Natural killer cell treated with Interleukin-12 subunit alpha and Interleukin-12 subunit beta and Interleukin-15 and Interleukin-18, amount 100 ng/mL, for 72 hours (primary cell): ENCODE results near the gene NUDT3. TPM values are rescaled to one million over a fixed set of nuclear protein-coding genes. Genes with fewer than 3 reads are reported as not detected.

ENCODE experiments used
- ATAC-seq, 2 donors: fragments of 150-1000 bp; cut with Tn5 transposase in 1 of 2; sonication (Bioruptor Pico), chemical (Tn5 transposase) in 1 of 2; 2 replicates each; pipeline ENCODE4 v1.10.0; 2021
- DNase-seq: peaks from one replicate; pipeline ENCODE4 v3.0.0; 2022; ENCODE audit warnings: low spot score
- H3K27ac Mint-ChIP-seq, 2 donors: 1 replicate in 1 of 2; 2 replicates in 1 of 2; pipeline ENCODE4 v1.8.0; 2022; ENCODE audit warnings: mixed read lengths in 2 of 2, mild to moderate bottlenecking in 1 of 2, moderate library complexity in 1 of 2
- H3K27me3 Mint-ChIP-seq, 2 donors: 1 replicate in 1 of 2; 2 replicates in 1 of 2; pipeline ENCODE4 v1.8.0; 2022; ENCODE audit warnings: mixed read lengths in 2 of 2
- H3K36me3 Mint-ChIP-seq: one replicate; pipeline ENCODE4 v1.8.0; 2022; ENCODE audit warnings: mixed read lengths
- H3K4me1 Mint-ChIP-seq, 2 donors: 1 replicate in 1 of 2; 2 replicates in 1 of 2; pipeline ENCODE4 v1.8.0; 2022; ENCODE audit warnings: low read depth in 2 of 2, mixed read lengths in 2 of 2, mild to moderate bottlenecking in 1 of 2
- H3K4me3 Mint-ChIP-seq: one replicate; pipeline ENCODE4 v1.8.0; 2022; ENCODE audit warnings: mixed read lengths
- H3K9me3 Mint-ChIP-seq: 2 replicates; pipeline ENCODE4 v1.8.0; 2022; ENCODE audit warnings: mixed read lengths
- total RNA-seq, 2 donors: library from RNA; stranded (reverse); gene quantifications; one replicate each; pipeline ENCODE4 v1.2.3, GENCODE V29; 2022

Gene NUDT3
- 10 to 100 TPM in 1 of 2 donors, 1 to 10 TPM in 1; 9.2 to 15.4 TPM for total RNA-seq

DNA sequence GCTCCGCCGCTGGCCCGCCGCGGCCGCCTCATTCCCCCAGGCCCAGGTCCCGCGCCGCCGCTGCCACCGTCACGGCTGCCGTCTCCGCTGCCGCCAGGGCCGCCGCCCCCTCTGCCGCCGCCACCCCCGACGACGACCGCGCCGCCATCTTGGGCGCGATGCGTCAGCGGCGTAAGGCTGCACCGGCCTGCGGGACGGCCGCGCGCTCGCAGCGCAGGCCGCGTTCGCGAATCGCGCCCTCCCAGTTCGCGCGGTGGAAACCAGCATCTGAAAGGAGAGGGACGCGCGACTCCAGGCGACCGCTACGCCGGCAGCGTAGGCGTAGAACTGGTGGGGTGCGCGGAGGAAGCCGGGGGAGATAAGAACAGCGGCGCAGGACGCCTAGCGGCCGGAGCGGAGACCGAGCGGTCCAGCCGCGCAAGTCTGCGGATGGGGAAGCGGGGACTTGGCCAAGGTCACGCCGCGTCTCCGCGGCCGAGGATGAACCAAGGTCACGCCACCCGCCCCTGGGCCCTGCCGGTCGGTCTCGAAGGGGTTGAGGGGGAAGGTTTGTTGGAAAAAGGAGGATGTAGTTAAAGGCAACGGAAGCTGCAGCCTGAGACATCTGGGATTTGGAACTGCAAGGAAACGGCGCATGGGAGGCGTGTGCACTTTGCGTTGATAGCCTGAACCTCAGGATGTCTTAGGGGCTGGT is at the start of gene NUDT3:
Gene NUDT3, minus strand, starts transcription at position 173 of the 694 bp plus-strand sequence. CDS start 307 bp downstream, outside the sequence.
- peak within 1 kb of the TSS; percentile 57 to 60 for H3K27ac Mint-ChIP-seq
- no peak within 1 kb of the TSS for H3K4me3 Mint-ChIP-seq
- DNase-seq (peak; percentile 98), ATAC-seq (peak; percentile 95 to 97)
- H3K9me3 Mint-ChIP-seq = no peaks in the 10 kb centered on the region
- H3K27me3 Mint-ChIP-seq = no peaks in the 10 kb centered on the region
- peaks cover 8 to 14% of the 10 kb centered on the region in 2 donors for H3K4me1 Mint-ChIP-seq
- no peaks in the 10 kb centered on the region for H3K36me3 Mint-ChIP-seq

- Mint-ChIP-seq H3K36me3 (no peaks in the 10 kb centered on the region), H3K27me3 (peaks cover 2 to 5% of the 10 kb centered on the region in 2 donors), H3K4me1 (peaks cover 2 to 3% of the 10 kb centered on the region in 2 donors), H3K4me3 (no peak overlapping the region), H3K9me3 (no peaks in the 10 kb centered on the region), H3K27ac (no peak overlapping the region)
- no peak for ATAC-seq
- no peak for DNase-seq
Observed at GRCh38 chr6:34441526-34441925, 49.1 kb upstream of the NUDT3 start.

DNA sequence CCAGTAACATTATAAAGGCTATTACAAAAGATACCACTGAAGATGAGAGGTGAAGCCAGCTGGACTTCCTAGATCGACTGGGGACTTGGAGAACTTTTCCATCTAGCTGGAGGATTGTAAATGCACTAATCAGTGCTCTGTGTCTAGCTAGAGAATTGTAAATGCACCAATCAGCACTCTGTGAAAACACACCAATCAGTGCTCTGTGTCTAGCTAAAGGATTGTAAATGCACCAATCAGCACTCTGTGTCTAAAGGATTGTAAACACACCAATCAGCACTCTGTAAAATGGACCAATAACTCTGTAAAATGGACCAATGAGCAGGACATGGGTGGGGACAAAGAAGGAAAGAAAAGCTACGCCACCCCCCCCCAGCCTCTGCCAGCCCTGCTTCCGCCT is 47.0 kb upstream of the NUDT3 start:
- Mint-ChIP-seq H3K4me1 (peaks cover 2 to 3% of the 10 kb centered on the region in 2 donors), H3K9me3 (no peaks in the 10 kb centered on the region), H3K27me3 (peaks cover 2 to 5% of the 10 kb centered on the region in 2 donors), H3K4me3 (no peak overlapping the region), H3K36me3 (no peaks in the 10 kb centered on the region), H3K27ac (no peak overlapping the region)
- no peak for ATAC-seq
- no peak for DNase-seq

- DNase-seq = no peak
- no peak for ATAC-seq
- Mint-ChIP-seq H3K4me1 (peaks cover 2 to 3% of the 10 kb centered on the region in 2 donors), H3K9me3 (no peaks in the 10 kb centered on the region), H3K36me3 (no peaks in the 10 kb centered on the region), H3K27ac (no peak overlapping the region), H3K4me3 (no peak overlapping the region), H3K27me3 (peaks cover 2 to 5% of the 10 kb centered on the region in 2 donors)
Observed at GRCh38 chr6:34438705-34439104, 46.2 kb upstream of the NUDT3 start.

DNA sequence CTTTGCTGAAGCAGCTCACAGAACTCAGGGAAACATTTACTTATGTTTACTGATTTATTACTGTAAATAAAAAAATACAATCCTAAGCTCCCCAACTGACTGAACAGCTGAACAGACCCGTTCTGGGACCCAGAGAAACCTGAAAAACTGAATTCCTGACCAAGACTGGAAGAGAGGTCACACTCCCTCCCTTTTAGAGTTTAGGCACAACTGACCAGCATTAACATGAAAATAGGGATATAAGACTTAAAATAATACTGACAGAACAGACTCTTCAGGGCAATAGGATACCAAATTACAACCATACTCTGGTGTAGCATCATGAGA is 45.1 kb upstream of the NUDT3 start:
- DNase-seq (no peak), ATAC-seq (no peak)
- H3K9me3 Mint-ChIP-seq = no peaks in the 10 kb centered on the region
- no peaks in the 10 kb centered on the region for H3K36me3 Mint-ChIP-seq
- H3K27ac Mint-ChIP-seq = no peak overlapping the region
- peaks cover 2 to 3% of the 10 kb centered on the region in 2 donors for H3K4me1 Mint-ChIP-seq
- peaks cover 2 to 5% of the 10 kb centered on the region in 2 donors for H3K27me3 Mint-ChIP-seq
- H3K4me3 Mint-ChIP-seq = no peak overlapping the region

DNA sequence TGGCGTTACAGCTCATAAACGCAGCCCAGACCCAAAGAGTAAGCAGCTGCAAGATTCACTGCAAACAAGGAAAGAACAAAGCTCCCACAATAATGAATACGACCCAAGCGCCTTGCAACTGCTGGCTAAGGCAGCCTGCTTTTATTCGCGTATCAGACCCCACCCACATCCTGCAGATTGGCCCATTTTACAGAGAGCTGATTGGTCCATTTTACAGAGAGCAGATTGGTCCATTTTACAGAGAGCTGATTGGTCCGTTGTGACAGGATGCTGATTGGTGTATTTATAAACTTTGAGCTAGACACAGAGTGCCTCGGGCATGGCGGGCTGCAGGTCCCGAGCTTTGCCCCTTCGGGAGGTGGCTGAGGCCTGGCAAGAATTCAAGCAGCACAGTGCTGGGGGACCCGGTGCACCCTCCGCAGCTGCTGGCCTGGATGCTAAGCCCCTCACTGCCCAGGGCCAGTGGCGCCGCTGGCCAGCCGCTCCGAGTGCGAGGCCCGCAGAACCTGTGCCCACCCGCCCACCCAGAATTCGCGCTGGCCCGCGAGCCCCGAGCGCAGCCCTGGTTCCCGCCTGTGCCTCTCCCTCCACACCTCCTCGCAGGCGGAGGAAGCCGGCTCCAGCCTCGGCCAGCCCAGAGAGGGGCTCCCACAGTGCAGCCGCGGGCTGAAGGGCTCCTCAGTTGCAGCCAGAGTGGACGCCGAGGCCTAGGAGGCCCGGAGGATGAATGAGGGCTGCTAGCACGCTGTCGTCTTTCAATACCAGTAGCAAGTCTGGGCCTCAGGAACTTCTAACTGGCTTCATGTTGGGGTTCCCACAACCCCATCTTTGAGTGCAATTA is 44.6 kb upstream of the NUDT3 start:
- H3K4me1 Mint-ChIP-seq = peaks cover 2 to 3% of the 10 kb centered on the region in 2 donors
- H3K9me3 Mint-ChIP-seq = no peaks in the 10 kb centered on the region
- H3K27me3 Mint-ChIP-seq = peaks cover 2 to 5% of the 10 kb centered on the region in 2 donors
- ATAC-seq (no peak), DNase-seq (no peak)
- no peaks in the 10 kb centered on the region for H3K36me3 Mint-ChIP-seq
- no peak overlapping the region for H3K4me3 Mint-ChIP-seq
- H3K27ac Mint-ChIP-seq = no peak overlapping the region

- no peak overlapping the region for H3K4me3 Mint-ChIP-seq
- H3K9me3 Mint-ChIP-seq = no peaks in the 10 kb centered on the region
- no peak overlapping the region for H3K27ac Mint-ChIP-seq
- no peaks in the 10 kb centered on the region for H3K4me1 Mint-ChIP-seq
- no peak for DNase-seq
- peaks cover 0 to 5% of the 10 kb centered on the region in 2 donors for H3K27me3 Mint-ChIP-seq
- H3K36me3 Mint-ChIP-seq = no peaks in the 10 kb centered on the region
- ATAC-seq = no peak
Observed at GRCh38 chr6:34435916-34436315, 43.4 kb upstream of the NUDT3 start.

GRCh38 chr6:34425498-34426410 is 33.3 kb upstream of the NUDT3 start, which contains the start of gene RPS10:
RPS10 (minus strand) TSS chr6:34426069; CDS start chr6:34425221, 848 bp downstream.
- peaks cover 10% of the 10 kb centered on the region for H3K36me3 Mint-ChIP-seq
- ATAC-seq = peak; percentile 99
- no peaks in the 10 kb centered on the region for H3K27me3 Mint-ChIP-seq
- peak within 1 kb of the TSS; percentile 99 for H3K27ac Mint-ChIP-seq
- no peaks in the 10 kb centered on the region for H3K9me3 Mint-ChIP-seq
- H3K4me3 Mint-ChIP-seq = peak within 1 kb of the TSS; percentile 93
- peak; percentile 94 for DNase-seq
- peaks cover 18 to 21% of the 10 kb centered on the region in 2 donors for H3K4me1 Mint-ChIP-seq

DNA sequence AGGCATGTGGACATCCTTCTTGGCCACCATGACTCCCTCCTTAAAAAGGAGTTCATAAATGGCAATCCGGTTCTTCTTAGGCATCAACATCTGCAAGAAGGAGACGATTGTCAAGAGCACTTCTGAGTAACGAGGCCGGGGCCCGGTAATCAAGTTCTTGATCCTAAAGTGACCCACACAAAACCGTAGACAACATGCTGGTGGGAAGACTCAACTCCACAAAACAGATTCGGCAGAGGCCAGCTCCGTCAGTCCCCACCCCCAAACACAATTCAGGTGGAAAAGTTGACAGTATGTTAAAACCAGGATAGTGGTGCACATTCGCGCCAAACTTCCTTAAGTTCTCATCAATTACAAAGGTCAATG is 32.6 kb upstream of the NUDT3 start:
- peak overlapping the region; percentile 93 for H3K4me3 Mint-ChIP-seq
- H3K36me3 Mint-ChIP-seq = peaks cover 10% of the 10 kb centered on the region
- H3K9me3 Mint-ChIP-seq = no peaks in the 10 kb centered on the region
- no peak for ATAC-seq
- H3K27me3 Mint-ChIP-seq = no peaks in the 10 kb centered on the region
- H3K4me1 Mint-ChIP-seq = peaks cover 18 to 21% of the 10 kb centered on the region in 2 donors
- DNase-seq = no peak
- peak overlapping the region; percentile 99 for H3K27ac Mint-ChIP-seq

GRCh38 chr6:34424200-34425131 is 32.0 kb upstream of the NUDT3 start:
- H3K9me3 Mint-ChIP-seq = no peaks in the 10 kb centered on the region
- peak overlapping the region; percentile 99 for H3K27ac Mint-ChIP-seq
- DNase-seq = no peak
- peaks cover 18 to 21% of the 10 kb centered on the region in 2 donors for H3K4me1 Mint-ChIP-seq
- peak overlapping the region; percentile 93 for H3K4me3 Mint-ChIP-seq
- ATAC-seq = no peak
- H3K27me3 Mint-ChIP-seq = no peaks in the 10 kb centered on the region
- H3K36me3 Mint-ChIP-seq = peaks cover 10% of the 10 kb centered on the region

DNA sequence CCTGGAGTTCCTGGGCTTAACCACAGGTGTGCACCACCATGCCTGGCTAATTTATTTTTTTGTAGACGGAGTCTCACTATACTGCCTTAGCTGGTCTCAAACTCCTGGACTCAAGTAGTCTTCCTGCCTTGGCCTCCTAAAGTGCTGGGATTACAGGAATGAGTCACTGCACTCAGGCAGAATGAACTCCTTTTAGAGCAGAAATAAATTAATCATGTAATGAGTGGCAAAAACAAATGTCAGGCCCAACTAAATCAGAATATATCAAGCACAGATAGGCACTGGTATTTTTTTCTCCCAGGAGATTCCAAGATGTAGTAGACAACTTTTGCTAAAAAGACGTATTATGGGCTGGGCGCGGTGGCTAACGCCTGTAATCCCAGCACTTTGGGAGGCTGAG is 30.8 kb upstream of the NUDT3 start:
- ATAC-seq (no peak), DNase-seq (no peak)
- peak overlapping the region; percentile 93 for H3K4me3 Mint-ChIP-seq
- H3K9me3 Mint-ChIP-seq = no peaks in the 10 kb centered on the region
- H3K36me3 Mint-ChIP-seq = peaks cover 15% of the 10 kb centered on the region
- H3K27me3 Mint-ChIP-seq = no peaks in the 10 kb centered on the region
- H3K27ac Mint-ChIP-seq = no peak overlapping the region
- peaks cover 21 to 22% of the 10 kb centered on the region in 2 donors for H3K4me1 Mint-ChIP-seq

DNA sequence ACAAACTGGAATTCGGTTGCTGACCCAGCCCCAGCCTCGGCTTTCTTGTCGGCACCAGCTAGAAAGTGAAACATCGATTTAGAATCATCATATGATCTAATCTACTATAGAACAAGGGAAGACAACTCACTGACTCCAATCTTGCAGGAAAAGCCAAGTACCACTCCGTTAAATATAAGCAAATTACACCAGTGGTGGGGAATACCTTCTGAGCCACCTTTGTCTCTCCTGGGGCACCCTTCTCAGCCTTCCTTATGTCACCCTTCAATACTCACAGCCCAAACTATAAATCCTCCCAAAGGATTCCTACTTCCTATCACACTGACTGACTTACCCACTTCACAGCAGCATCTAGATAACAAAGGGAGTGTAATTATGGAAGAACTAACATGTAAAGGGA is 25.9 kb upstream of the NUDT3 start:
- peaks cover 9 to 12% of the 10 kb centered on the region in 2 donors for H3K4me1 Mint-ChIP-seq
- no peak overlapping the region for H3K4me3 Mint-ChIP-seq
- no peaks in the 10 kb centered on the region for H3K9me3 Mint-ChIP-seq
- DNase-seq = no peak
- peaks cover 23% of the 10 kb centered on the region for H3K36me3 Mint-ChIP-seq
- ATAC-seq = no peak
- no peak overlapping the region for H3K27ac Mint-ChIP-seq
- no peaks in the 10 kb centered on the region for H3K27me3 Mint-ChIP-seq
